HEK293 (cell line): Measurements from ENCODE around the gene MLIP.

Experiments used
- MEIS1 ChIP-seq: sonication (generic); formaldehyde crosslinking; IDR thresholded peaks from 2 replicates; pipeline ENCODE4 v1.8.1; 2022; ENCODE audit warnings: missing genetic modification reagents, mild to moderate bottlenecking, borderline replicate concordance
- MYNN ChIP-seq: fragments of 450-650 bp; formaldehyde crosslinking; IDR thresholded peaks from 2 replicates; pipeline ENCODE4 v1.5.1; 2016; ENCODE audit warnings: missing biosample characterization, missing genetic modification characterization, borderline replicate concordance
- ZNF629 ChIP-seq: fragments of 450-650 bp; formaldehyde crosslinking; IDR thresholded peaks from 2 replicates; pipeline ENCODE4 v1.5.1; 2017; ENCODE audit warnings: missing biosample characterization, missing genetic modification characterization
- ZNF785 ChIP-seq: fragments of 450-650 bp; formaldehyde crosslinking; IDR thresholded peaks from 2 replicates; pipeline ENCODE4 v1.5.1; 2016; ENCODE audit warnings: missing biosample characterization, missing genetic modification characterization
- TF ChIP-seq, protein P1 (sequence below): fragments of 450-650 bp; formaldehyde crosslinking; IDR thresholded peaks from 2 replicates; pipeline ENCODE4 v1.5.1; 2016; ENCODE audit warnings: missing biosample characterization, missing genetic modification characterization
- TF ChIP-seq, protein P2 (sequence below): fragments of 450-650 bp; formaldehyde crosslinking; IDR thresholded peaks from 2 replicates; pipeline ENCODE4 v1.5.1; 2016; ENCODE audit warnings: missing biosample characterization, missing genetic modification characterization

DNA sequence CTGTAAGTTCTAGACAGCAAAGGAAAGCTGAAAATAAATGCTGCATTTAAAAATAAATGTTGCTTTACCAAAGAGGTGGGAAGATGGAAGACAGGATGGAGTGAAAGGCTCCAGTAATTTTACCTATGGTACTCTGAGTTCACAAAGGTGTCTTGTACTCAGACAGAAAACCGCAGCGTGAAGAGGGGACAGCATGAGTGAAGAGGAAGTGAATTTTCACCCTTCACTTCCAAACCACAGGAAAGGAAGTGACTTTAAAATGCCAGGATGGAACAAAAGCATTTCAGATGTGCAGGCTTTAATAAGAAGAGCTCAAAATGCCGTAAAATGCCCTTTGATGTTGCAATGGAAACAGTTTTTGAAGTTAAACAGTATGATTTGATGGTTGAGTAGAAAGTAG lies 105.8 kb downstream of the MLIP start:
- TF ChIP-seq, protein P1, sequence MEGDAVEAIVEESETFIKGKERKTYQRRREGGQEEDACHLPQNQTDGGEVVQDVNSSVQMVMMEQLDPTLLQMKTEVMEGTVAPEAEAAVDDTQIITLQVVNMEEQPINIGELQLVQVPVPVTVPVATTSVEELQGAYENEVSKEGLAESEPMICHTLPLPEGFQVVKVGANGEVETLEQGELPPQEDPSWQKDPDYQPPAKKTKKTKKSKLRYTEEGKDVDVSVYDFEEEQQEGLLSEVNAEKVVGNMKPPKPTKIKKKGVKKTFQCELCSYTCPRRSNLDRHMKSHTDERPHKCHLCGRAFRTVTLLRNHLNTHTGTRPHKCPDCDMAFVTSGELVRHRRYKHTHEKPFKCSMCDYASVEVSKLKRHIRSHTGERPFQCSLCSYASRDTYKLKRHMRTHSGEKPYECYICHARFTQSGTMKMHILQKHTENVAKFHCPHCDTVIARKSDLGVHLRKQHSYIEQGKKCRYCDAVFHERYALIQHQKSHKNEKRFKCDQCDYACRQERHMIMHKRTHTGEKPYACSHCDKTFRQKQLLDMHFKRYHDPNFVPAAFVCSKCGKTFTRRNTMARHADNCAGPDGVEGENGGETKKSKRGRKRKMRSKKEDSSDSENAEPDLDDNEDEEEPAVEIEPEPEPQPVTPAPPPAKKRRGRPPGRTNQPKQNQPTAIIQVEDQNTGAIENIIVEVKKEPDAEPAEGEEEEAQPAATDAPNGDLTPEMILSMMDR = no peak
- TF ChIP-seq ZNF629 (no peak), ZNF785 (tag by site-specific recombination) (no peak), MYNN (tag by site-specific recombination) (no peak), MEIS1 (CRISPR knock-in tag) (no peak)
- TF ChIP-seq, protein P2, sequence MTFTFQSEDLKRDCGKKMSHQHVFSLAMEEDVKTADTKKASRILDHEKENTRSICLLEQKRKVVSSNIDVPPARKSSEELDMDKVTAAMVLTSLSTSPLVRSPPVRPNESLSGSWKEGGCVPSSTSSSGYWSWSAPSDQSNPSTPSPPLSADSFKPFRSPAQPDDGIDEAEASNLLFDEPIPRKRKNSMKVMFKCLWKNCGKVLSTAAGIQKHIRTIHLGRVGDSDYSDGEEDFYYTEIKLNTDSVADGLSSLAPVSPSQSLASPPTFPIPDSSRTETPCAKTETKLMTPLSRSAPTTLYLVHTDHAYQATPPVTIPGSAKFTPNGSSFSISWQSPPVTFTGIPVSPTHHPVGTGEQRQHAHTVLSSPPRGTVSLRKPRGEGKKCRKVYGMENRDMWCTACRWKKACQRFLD (tag by site-specific recombination) = no peak
